ENCODE data around the gene ELP4.

Gene ELP4

GRCh38 chr11:31652528-31652927, 143.0 kb downstream of the ELP4 start:
- DNase-seq, result no peak
- TF ChIP-seq, protein P1, sequence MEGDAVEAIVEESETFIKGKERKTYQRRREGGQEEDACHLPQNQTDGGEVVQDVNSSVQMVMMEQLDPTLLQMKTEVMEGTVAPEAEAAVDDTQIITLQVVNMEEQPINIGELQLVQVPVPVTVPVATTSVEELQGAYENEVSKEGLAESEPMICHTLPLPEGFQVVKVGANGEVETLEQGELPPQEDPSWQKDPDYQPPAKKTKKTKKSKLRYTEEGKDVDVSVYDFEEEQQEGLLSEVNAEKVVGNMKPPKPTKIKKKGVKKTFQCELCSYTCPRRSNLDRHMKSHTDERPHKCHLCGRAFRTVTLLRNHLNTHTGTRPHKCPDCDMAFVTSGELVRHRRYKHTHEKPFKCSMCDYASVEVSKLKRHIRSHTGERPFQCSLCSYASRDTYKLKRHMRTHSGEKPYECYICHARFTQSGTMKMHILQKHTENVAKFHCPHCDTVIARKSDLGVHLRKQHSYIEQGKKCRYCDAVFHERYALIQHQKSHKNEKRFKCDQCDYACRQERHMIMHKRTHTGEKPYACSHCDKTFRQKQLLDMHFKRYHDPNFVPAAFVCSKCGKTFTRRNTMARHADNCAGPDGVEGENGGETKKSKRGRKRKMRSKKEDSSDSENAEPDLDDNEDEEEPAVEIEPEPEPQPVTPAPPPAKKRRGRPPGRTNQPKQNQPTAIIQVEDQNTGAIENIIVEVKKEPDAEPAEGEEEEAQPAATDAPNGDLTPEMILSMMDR (IDR thresholded peaks at IDR 0.05; ENCODE audit: low read depth, low read length), result no peak
- no peaks in the 10 kb centered on the region for H3K9me3 ChIP-seq

DNA sequence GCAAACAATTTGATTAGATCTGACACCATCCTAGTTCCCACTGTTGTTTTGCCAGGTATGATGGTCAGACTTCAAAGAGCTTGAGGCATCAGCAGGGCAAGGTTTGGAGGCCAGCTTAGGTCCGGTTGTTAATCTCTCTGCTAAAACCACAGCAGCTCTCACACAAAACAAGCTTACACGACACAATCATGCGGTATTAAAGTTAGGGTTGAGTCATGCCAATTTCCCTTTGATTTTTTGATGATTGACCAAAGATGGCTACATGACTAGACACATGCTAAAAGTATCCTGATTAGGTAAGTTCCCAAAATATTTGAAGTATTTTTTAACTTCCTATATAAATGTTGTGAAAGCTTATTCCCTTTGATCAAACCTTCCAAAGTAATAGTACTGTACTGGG, 145.9 kb downstream of the ELP4 start:
- no peak overlapping the region for H3K4me3 ChIP-seq (ENCODE audit: low read depth, low read length)
- DNase-seq, result no peak
- H3K4me1 ChIP-seq, result no peaks in the 10 kb centered on the region
- H3K9me3 ChIP-seq, result no peaks in the 10 kb centered on the region
- H3K36me3 ChIP-seq, result no peaks in the 10 kb centered on the region
- TF ChIP-seq, protein P1 (IDR thresholded peaks at IDR 0.05; ENCODE audit: low read depth, low read length), result no peak
- H3K27me3 ChIP-seq, result no peaks in the 10 kb centered on the region

More at GRCh38 chr11:31652528-31652927, 143.0 kb downstream of the ELP4 start:
- Histone ChIP-seq H3K36me3 (no peaks in the 10 kb centered on the region), H3K4me3 (ENCODE audit: low read depth, low read length) (no peak overlapping the region), H3K4me1 (no peaks in the 10 kb centered on the region), H3K27me3 (no peaks in the 10 kb centered on the region)

GRCh38 chr11:31656051-31656450, 146.5 kb downstream of the ELP4 start:
- no peak for DNase-seq
- Histone ChIP-seq H3K4me1 (no peaks in the 10 kb centered on the region), H3K9me3 (no peaks in the 10 kb centered on the region), H3K36me3 (no peaks in the 10 kb centered on the region), H3K4me3 (ENCODE audit: low read depth, low read length) (no peak overlapping the region), H3K27me3 (no peaks in the 10 kb centered on the region)
- TF ChIP-seq, protein P1 (IDR thresholded peaks at IDR 0.05; ENCODE audit: low read depth, low read length), result no peak

- TF ChIP-seq, protein P1 (IDR thresholded peaks at IDR 0.05; ENCODE audit: low read depth, low read length), result no peak
- no peaks in the 10 kb centered on the region for H3K27me3 ChIP-seq
Observed at GRCh38 chr11:31657091-31657490, 147.5 kb downstream of the ELP4 start.

GRCh38 chr11:31664129-31664528, 154.6 kb downstream of the ELP4 start:
- Histone ChIP-seq H3K27me3 (no peaks in the 10 kb centered on the region), H3K9me3 (no peaks in the 10 kb centered on the region), H3K4me3 (ENCODE audit: low read depth, low read length) (no peak overlapping the region), H3K4me1 (no peaks in the 10 kb centered on the region), H3K36me3 (no peaks in the 10 kb centered on the region)
- DNase-seq, result no peak
- TF ChIP-seq, protein P1 (IDR thresholded peaks at IDR 0.05; ENCODE audit: low read depth, low read length), result no peak

More at GRCh38 chr11:31657091-31657490, 147.5 kb downstream of the ELP4 start:
- DNase-seq, result no peak
- no peaks in the 10 kb centered on the region for H3K4me1 ChIP-seq
- H3K4me3 ChIP-seq (ENCODE audit: low read depth, low read length), result no peak overlapping the region
- no peaks in the 10 kb centered on the region for H3K9me3 ChIP-seq
- no peaks in the 10 kb centered on the region for H3K36me3 ChIP-seq

DNA sequence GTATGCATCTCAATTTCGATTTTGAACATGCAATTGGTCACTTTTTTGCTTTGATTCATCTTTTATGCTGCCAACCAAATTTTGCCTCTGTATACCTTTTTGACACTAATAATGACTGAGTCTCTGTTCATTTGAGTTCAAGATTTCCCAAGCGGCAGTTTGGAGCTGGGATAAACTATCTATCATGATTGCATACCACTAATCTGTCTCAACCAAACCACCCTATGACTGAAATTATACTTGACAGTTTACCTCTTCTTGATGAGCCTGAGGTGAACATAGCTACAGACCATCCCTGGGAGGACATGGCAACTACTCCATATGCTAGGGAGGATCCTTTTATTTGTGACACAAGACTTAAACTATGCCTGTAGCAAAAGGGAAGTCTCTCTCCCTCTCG, 155.4 kb downstream of the ELP4 start:
- H3K4me3 ChIP-seq (ENCODE audit: low read depth, low read length), result no peak overlapping the region
- H3K36me3 ChIP-seq, result no peaks in the 10 kb centered on the region
- no peak for DNase-seq
- no peaks in the 10 kb centered on the region for H3K9me3 ChIP-seq
- no peaks in the 10 kb centered on the region for H3K4me1 ChIP-seq
- TF ChIP-seq, protein P1 (IDR thresholded peaks at IDR 0.05; ENCODE audit: low read depth, low read length), result no peak
- no peaks in the 10 kb centered on the region for H3K27me3 ChIP-seq

Data from BE2C (cell line).